Stimulated activated CD4-positive, alpha-beta T cell treated with anti-CD3 and anti-CD28 coated beads, Interleukin-1b, Interleukin-23, amount 100 ng/mL, for 1 hour (primary cell): ENCODE data around the gene RNF123.

Experiments used
- DNase-seq, 2 donors: peaks; one replicate each; pipeline ENCODE4 v3.0.0-alpha.2; 2020; ENCODE audit warnings: low read depth in 2 of 2

Gene RNF123

GRCh38 chr3:49750056-49750455, 60.7 kb downstream of the RNF123 start:
- DNase-seq, result no peak

- DNase-seq, result no peak
Observed at GRCh38 chr3:49751501-49751900, 62.1 kb downstream of the RNF123 start.

GRCh38 chr3:49754536-49754935, 65.2 kb downstream of the RNF123 start:
- DNase-seq, result no peak

DNA sequence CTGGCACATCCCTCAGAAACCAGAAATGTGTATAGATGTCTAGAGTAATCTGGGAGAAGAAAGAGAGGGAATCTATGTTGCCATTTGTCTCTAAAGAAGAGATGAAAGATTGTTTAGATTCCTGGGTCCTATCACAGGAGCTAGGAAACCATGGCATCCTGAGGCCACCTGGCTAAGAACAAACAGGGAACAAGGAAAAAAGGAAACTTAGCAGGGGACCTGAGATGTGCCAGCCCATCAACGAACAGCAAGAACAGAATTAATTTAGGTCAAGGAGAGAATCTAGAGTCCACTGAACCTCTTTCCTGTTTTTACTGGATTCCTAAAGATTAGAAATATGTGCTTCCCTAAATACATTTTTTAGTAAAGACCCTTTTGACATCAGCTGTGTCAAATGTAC, 66.7 kb downstream of the RNF123 start:
- DNase-seq, result no peak

DNA sequence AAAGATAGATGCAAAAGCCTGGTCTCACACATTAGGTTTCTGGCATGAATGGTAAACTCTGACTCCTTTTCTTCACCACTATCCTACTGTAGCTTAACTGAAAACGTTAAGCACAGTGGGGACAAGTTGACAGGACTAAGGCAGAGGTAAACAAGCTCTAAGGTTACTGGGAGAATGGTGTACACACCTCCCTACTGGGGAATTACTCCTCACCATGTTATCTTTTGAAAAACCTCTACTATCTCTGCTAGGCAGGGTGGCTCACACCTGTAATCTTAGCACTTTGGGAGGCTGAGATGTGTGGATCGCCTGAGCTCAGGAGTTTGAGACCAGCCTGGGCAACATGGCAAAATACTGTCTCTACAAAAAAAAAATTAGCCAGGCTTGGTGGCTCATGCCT, 67.8 kb downstream of the RNF123 start:
- DNase-seq, result no peak

- no peak for DNase-seq
Observed at GRCh38 chr3:49759226-49759625, 69.9 kb downstream of the RNF123 start.

DNA sequence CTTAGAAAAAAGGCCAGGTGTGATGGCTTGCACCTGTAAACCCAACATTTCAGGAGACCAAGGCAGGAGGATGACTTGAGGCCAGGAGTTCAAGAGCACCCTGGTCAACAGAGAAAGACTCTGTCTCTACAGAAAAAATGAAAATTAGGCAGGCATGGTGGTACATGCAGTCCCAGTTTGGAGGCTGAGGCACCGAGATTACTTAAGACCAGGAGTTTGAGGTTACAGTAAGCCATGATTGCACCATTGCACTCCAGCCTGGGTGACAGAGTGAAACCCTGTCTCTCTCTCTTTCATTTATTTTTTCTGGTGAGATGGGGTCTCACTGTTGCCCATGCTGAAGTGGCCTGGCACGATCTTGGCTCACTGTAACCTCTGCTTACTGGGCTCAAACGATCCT, 72.3 kb downstream of the RNF123 start:
- DNase-seq, result no peak

DNA sequence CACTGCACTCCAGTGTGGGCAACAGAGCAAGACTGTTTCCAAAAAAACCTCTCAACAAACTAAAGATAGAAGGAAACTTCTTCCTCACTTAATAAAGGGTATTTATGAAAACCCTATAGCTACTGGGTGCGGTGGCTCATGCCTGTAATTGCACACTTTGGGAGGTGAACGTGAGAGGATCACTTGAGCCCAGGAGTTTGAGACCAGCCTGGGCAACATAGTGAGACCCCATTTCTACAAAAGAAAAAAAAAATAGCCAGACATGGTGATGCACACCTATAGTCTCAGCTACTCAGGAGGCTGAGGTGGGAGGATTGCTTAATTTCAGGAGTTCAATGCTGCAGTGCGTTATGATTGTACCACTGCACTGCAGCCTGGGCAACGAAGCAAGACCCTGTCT, 74.6 kb downstream of the RNF123 start:
- DNase-seq, result no peak

GRCh38 chr3:49769286-49769915, 80.0 kb downstream of the RNF123 start:
- DNase-seq, result no peak

GRCh38 chr3:49769926-49770325, 80.6 kb downstream of the RNF123 start:
- DNase-seq, result no peak
